ENCODE data around the gene ASCC3. TPM values are rescaled to one million over a fixed set of nuclear protein-coding genes. Genes with fewer than 3 reads are reported as not detected.
"Not testable (repeated sequence)": the region's sequence is repeated elsewhere in the genome, so short reads cannot be mapped to it uniquely, and the experiment has no call there.

ASCC3 gene
- total RNA-seq, 2 donors from 2014 or later, result 35.7 to 56.2 TPM

- no peaks in the 10 kb centered on the region for H3K36me3 ChIP-seq
- H3K27ac ChIP-seq, result no peak overlapping the region
- TF ChIP-seq, protein P1, sequence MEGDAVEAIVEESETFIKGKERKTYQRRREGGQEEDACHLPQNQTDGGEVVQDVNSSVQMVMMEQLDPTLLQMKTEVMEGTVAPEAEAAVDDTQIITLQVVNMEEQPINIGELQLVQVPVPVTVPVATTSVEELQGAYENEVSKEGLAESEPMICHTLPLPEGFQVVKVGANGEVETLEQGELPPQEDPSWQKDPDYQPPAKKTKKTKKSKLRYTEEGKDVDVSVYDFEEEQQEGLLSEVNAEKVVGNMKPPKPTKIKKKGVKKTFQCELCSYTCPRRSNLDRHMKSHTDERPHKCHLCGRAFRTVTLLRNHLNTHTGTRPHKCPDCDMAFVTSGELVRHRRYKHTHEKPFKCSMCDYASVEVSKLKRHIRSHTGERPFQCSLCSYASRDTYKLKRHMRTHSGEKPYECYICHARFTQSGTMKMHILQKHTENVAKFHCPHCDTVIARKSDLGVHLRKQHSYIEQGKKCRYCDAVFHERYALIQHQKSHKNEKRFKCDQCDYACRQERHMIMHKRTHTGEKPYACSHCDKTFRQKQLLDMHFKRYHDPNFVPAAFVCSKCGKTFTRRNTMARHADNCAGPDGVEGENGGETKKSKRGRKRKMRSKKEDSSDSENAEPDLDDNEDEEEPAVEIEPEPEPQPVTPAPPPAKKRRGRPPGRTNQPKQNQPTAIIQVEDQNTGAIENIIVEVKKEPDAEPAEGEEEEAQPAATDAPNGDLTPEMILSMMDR (IDR thresholded peaks at IDR 0.05), result no peak
- no peaks in the 10 kb centered on the region for H3K9me3 ChIP-seq
- H3K27me3 ChIP-seq (replicated peaks; ENCODE audit: insufficient read depth), result no peaks in the 10 kb centered on the region
- ATAC-seq (ENCODE audit: insufficient number of reproducible peaks, low FRiP score, low read depth) (no peak), DNase-seq (ENCODE audit: low spot score) (no peak)
- H3K4me1 ChIP-seq (ENCODE audit: control insufficient read depth in 1 of 2, low read depth in 2 of 2), result no peaks in the 10 kb centered on the region
- H3K4me3 ChIP-seq, result no peak overlapping the region
Measured at GRCh38 chr6:100751590-100751989, 129.5 kb downstream of the ASCC3 start.

- Histone ChIP-seq H3K27ac (no peak overlapping the region), H3K4me3 (no peak overlapping the region), H3K27me3 (replicated peaks; ENCODE audit: insufficient read depth) (no peaks in the 10 kb centered on the region), H3K9me3 (no peaks in the 10 kb centered on the region), H3K4me1 (ENCODE audit: control insufficient read depth in 1 of 2, low read depth in 2 of 2) (no peaks in the 10 kb centered on the region), H3K36me3 (peaks cover 7% of the 10 kb centered on the region)
- ATAC-seq (ENCODE audit: insufficient number of reproducible peaks, low FRiP score, low read depth) (no peak), DNase-seq (ENCODE audit: low spot score) (no peak)
- TF ChIP-seq, protein P1 (IDR thresholded peaks at IDR 0.05), result no peak
Measured at GRCh38 chr6:100745419-100746041, 135.6 kb downstream of the ASCC3 start.

- Histone ChIP-seq H3K27me3 (replicated peaks; ENCODE audit: insufficient read depth) (no peaks in the 10 kb centered on the region), H3K4me3 (no peak overlapping the region), H3K4me1 (ENCODE audit: control insufficient read depth in 1 of 2, low read depth in 2 of 2) (no peaks in the 10 kb centered on the region), H3K27ac (no peak overlapping the region), H3K36me3 (peaks cover 7% of the 10 kb centered on the region), H3K9me3 (no peaks in the 10 kb centered on the region)
- TF ChIP-seq, protein P1 (IDR thresholded peaks at IDR 0.05), result no peak
- no peak for ATAC-seq (ENCODE audit: insufficient number of reproducible peaks, low FRiP score, low read depth)
- DNase-seq (ENCODE audit: low spot score), result no peak
Measured at GRCh38 chr6:100740439-100740838, 140.7 kb downstream of the ASCC3 start.

- not testable (repeated sequence) for H3K4me1 ChIP-seq (ENCODE audit: control insufficient read depth in 1 of 2, low read depth in 2 of 2); DNase-seq (ENCODE audit: low spot score); H3K27ac ChIP-seq; H3K4me3 ChIP-seq; H3K36me3 ChIP-seq; ATAC-seq (ENCODE audit: insufficient number of reproducible peaks, low FRiP score, low read depth); H3K27me3 ChIP-seq (replicated peaks; ENCODE audit: insufficient read depth); H3K9me3 ChIP-seq
Measured at GRCh38 chr6:100737720-100738119, 143.4 kb downstream of the ASCC3 start.

- no peaks in the 10 kb centered on the region for H3K27me3 ChIP-seq (replicated peaks; ENCODE audit: insufficient read depth)
- no peak overlapping the region for H3K4me3 ChIP-seq
- no peaks in the 10 kb centered on the region for H3K36me3 ChIP-seq
- ATAC-seq (ENCODE audit: insufficient number of reproducible peaks, low FRiP score, low read depth) (no peak), DNase-seq (ENCODE audit: low spot score) (no peak)
- TF ChIP-seq, protein P1 (IDR thresholded peaks at IDR 0.05), result no peak
- no peak overlapping the region for H3K27ac ChIP-seq
- no peaks in the 10 kb centered on the region for H3K9me3 ChIP-seq
- H3K4me1 ChIP-seq (ENCODE audit: control insufficient read depth in 1 of 2, low read depth in 2 of 2), result peaks cover 0 to 13% of the 10 kb centered on the region in 2 donors
Measured at GRCh38 chr6:100731411-100731810, 149.7 kb downstream of the ASCC3 start.

Data from thoracic aorta (tissue), 2 donors.